ENCODE data around the gene ESYT3.

The ESYT3 gene

GRCh38 chr3:138429665-138430064 is 4.8 kb upstream of the ESYT3 start:
- no peak for DNase-seq (ENCODE audit: low spot score)
- TF ChIP-seq CTCF (IDR thresholded peaks at IDR 0.05; ENCODE audit: extremely low read depth, missing control alignments), result no peak

GRCh38 chr3:138432576-138433240 is 1.7 kb upstream of the ESYT3 start:
- DNase-seq (ENCODE audit: low spot score), result no peak
- no peak for TF ChIP-seq CTCF (IDR thresholded peaks at IDR 0.05; ENCODE audit: extremely low read depth, missing control alignments)

GRCh38 chr3:138433892-138434275 is 532 bp upstream of the ESYT3 start:
- no peak for TF ChIP-seq CTCF (IDR thresholded peaks at IDR 0.05; ENCODE audit: extremely low read depth, missing control alignments)
- no peak for DNase-seq (ENCODE audit: low spot score)

GRCh38 chr3:138434875-138435772 is 708 bp downstream of the ESYT3 start:
- no peak for TF ChIP-seq CTCF (IDR thresholded peaks at IDR 0.05; ENCODE audit: extremely low read depth, missing control alignments)
- no peak for DNase-seq (ENCODE audit: low spot score)

- no peak for TF ChIP-seq CTCF (IDR thresholded peaks at IDR 0.05; ENCODE audit: extremely low read depth, missing control alignments)
- DNase-seq (ENCODE audit: low spot score), result no peak
Measured at GRCh38 chr3:138435840-138436239, 1.4 kb downstream of the ESYT3 start.

- TF ChIP-seq CTCF (IDR thresholded peaks at IDR 0.05; ENCODE audit: extremely low read depth, missing control alignments), result no peak
- no peak for DNase-seq (ENCODE audit: low spot score)
Measured at GRCh38 chr3:138437281-138437680, 2.9 kb downstream of the ESYT3 start.

- no peak for DNase-seq (ENCODE audit: low spot score)
- no peak for TF ChIP-seq CTCF (IDR thresholded peaks at IDR 0.05; ENCODE audit: extremely low read depth, missing control alignments)
Measured at GRCh38 chr3:138438896-138439295, 4.5 kb downstream of the ESYT3 start.

Data from GM20000 (cell line).